C4-2B (cell line): ENCODE measurements around the gene RAD18.

Experiments
- ZFX ChIP-seq: fragments of 450-650 bp; IDR thresholded peaks from 2 replicates; pipeline ENCODE4 v1.6.1; 2017
- TF ChIP-seq, protein P1 (sequence below): fragments of 450-650 bp; conservative IDR thresholded peaks from 2 replicates; pipeline ENCODE4 v1.5.1; 2017; ENCODE audit warnings: mild to moderate bottlenecking

DNA sequence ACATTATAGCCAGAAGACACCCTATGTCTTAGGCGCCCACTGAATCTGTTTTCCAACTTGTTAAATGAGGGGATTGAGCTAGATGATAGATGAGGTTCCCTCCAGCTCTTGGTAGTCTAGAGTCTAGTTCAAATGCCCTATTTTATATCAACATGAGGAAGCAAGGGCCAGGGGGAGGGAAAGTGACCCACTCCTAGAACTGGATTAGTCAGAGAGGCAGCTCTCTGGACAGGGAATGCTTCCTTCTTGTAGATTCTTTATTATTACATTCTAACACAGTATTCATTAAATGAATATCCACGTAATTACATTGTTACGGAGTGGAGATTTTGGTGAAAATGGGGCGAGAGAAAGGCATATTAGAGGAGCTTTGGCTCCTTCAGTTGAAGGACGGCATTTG is 89.5 kb downstream of the RAD18 start:
- TF ChIP-seq, protein P1, sequence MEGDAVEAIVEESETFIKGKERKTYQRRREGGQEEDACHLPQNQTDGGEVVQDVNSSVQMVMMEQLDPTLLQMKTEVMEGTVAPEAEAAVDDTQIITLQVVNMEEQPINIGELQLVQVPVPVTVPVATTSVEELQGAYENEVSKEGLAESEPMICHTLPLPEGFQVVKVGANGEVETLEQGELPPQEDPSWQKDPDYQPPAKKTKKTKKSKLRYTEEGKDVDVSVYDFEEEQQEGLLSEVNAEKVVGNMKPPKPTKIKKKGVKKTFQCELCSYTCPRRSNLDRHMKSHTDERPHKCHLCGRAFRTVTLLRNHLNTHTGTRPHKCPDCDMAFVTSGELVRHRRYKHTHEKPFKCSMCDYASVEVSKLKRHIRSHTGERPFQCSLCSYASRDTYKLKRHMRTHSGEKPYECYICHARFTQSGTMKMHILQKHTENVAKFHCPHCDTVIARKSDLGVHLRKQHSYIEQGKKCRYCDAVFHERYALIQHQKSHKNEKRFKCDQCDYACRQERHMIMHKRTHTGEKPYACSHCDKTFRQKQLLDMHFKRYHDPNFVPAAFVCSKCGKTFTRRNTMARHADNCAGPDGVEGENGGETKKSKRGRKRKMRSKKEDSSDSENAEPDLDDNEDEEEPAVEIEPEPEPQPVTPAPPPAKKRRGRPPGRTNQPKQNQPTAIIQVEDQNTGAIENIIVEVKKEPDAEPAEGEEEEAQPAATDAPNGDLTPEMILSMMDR: no peak
- TF ChIP-seq ZFX: no peak
